HEK293 (cell line): Measurements from ENCODE around the gene PHLDB1.

Experiments
- ATF2 ChIP-seq: fragments of 450-650 bp; formaldehyde crosslinking; IDR thresholded peaks from 2 replicates; pipeline ENCODE4 v1.5.1; 2016; ENCODE audit warnings: missing biosample characterization, missing genetic modification characterization, low read depth
- CTCF ChIP-seq: fragments of 450-650 bp; formaldehyde crosslinking; IDR thresholded peaks from 2 replicates; pipeline ENCODE4 v1.5.1; 2016; ENCODE audit warnings: missing biosample characterization, missing genetic modification characterization
- HOXD13 ChIP-seq: sonication (generic); formaldehyde crosslinking; IDR thresholded peaks from 2 replicates; pipeline ENCODE4 v1.8.0; 2022; ENCODE audit warnings: missing genetic modification reagents, borderline replicate concordance
- ZFP3 ChIP-seq: fragments of 450-650 bp; formaldehyde crosslinking; IDR thresholded peaks from 2 replicates; pipeline ENCODE4 v1.5.1; 2016; ENCODE audit warnings: low read depth, missing biosample characterization, missing genetic modification characterization
- ZNF510 ChIP-seq: fragments of 450-650 bp; formaldehyde crosslinking; IDR thresholded peaks from 2 replicates; pipeline ENCODE4 v1.5.1; 2018; ENCODE audit warnings: mild to moderate bottlenecking, missing genetic modification characterization, missing biosample characterization; ENCODE audit not compliant: insufficient replicate concordance
- ZNF747 ChIP-seq: fragments of 450-650 bp; formaldehyde crosslinking; IDR thresholded peaks from 2 replicates; pipeline ENCODE4 v1.5.1; 2016; ENCODE audit warnings: missing biosample characterization, missing genetic modification characterization
- TF ChIP-seq, protein P1 (sequence below): fragments of 450-650 bp; formaldehyde crosslinking; IDR thresholded peaks from 2 replicates; pipeline ENCODE4 v1.5.1; 2016; ENCODE audit warnings: missing biosample characterization, missing genetic modification characterization, low read depth
- TF ChIP-seq, protein P2 (sequence below): sonication (generic); formaldehyde crosslinking; IDR thresholded peaks from 2 replicates; pipeline ENCODE4 v1.8.1; 2022; ENCODE audit warnings: mild to moderate bottlenecking, moderate library complexity, missing genetic modification reagents

DNA sequence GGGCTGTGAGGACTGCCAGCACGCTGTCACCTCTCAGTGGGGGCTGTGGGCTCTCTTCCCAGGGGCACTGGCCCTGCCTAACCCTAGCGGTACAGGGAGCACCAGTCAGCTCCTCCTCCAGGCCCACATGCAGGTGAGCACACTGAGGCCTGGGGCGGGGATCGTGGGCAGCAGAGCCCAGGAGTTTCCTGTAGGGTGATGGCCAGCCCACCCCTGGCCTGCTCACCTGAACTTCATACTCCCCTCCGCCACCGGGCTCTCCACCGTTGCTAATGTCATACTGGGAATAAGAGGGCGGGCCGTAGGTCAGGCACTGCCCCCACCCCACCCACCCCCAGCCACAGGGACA is 82.1 kb downstream of the PHLDB1 start:
- TF ChIP-seq, protein P1, sequence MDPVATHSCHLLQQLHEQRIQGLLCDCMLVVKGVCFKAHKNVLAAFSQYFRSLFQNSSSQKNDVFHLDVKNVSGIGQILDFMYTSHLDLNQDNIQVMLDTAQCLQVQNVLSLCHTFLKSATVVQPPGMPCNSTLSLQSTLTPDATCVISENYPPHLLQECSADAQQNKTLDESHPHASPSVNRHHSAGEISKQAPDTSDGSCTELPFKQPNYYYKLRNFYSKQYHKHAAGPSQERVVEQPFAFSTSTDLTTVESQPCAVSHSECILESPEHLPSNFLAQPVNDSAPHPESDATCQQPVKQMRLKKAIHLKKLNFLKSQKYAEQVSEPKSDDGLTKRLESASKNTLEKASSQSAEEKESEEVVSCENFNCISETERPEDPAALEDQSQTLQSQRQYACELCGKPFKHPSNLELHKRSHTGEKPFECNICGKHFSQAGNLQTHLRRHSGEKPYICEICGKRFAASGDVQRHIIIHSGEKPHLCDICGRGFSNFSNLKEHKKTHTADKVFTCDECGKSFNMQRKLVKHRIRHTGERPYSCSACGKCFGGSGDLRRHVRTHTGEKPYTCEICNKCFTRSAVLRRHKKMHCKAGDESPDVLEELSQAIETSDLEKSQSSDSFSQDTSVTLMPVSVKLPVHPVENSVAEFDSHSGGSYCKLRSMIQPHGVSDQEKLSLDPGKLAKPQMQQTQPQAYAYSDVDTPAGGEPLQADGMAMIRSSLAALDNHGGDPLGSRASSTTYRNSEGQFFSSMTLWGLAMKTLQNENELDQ, result no peak
- TF ChIP-seq ZNF747 (tag by site-specific recombination), result no peak
- TF ChIP-seq, protein P2, sequence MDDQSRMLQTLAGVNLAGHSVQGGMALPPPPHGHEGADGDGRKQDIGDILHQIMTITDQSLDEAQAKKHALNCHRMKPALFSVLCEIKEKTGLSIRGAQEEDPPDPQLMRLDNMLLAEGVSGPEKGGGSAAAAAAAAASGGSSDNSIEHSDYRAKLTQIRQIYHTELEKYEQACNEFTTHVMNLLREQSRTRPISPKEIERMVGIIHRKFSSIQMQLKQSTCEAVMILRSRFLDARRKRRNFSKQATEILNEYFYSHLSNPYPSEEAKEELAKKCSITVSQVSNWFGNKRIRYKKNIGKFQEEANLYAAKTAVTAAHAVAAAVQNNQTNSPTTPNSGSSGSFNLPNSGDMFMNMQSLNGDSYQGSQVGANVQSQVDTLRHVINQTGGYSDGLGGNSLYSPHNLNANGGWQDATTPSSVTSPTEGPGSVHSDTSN (CRISPR knock-in tag), result no peak
- no peak for TF ChIP-seq ATF2 (tag by site-specific recombination)
- TF ChIP-seq CTCF (tag by site-specific recombination), result no peak
- TF ChIP-seq ZFP3, result no peak
- no peak for TF ChIP-seq ZNF510 (tag by site-specific recombination)
- TF ChIP-seq HOXD13, result no peak
